Psoas muscle (tissue), 8 donors: ENCODE measurements around the gene ASIC3. TPM values are rescaled to one million over a fixed set of nuclear protein-coding genes. Genes with fewer than 3 reads are reported as not detected.

Experiments used
- ATAC-seq, 4 donors: fragments of 200-7000 bp; cut with Tn5 transposase; one replicate each; pipeline ENCODE4 v1.9.1; 2020; ENCODE audit warnings: moderate library complexity in 3 of 4, mild to moderate bottlenecking in 2 of 4
- DNase-seq, 2 donors: peaks; one replicate each; pipeline ENCODE4 v3.0.0-alpha.2; 2020
- H3K27ac ChIP-seq: fragments of 200-600 bp; one replicate; pipeline ENCODE4 v1.8.0; 2022
- H3K27me3 ChIP-seq, 3 donors: fragments of 200-600 bp in 1 of 3; one replicate each; pipeline versions ENCODE4 v1.6.1 to v1.8.0; 2013 to 2022; ENCODE audit warnings: low read length in 2 of 3, mild to moderate bottlenecking in 2 of 3, moderate library complexity in 1 of 3; ENCODE audit not compliant: insufficient read depth in 3 of 3
- H3K36me3 ChIP-seq, 2 donors: fragments of 200-600 bp in 1 of 2; one replicate each; pipeline versions ENCODE4 v1.6.1 to v1.8.0; 2013 to 2022; ENCODE audit warnings: low read depth in 1 of 2, mild to moderate bottlenecking in 1 of 2, moderate library complexity in 1 of 2; ENCODE audit not compliant: insufficient read depth in 1 of 2
- H3K4me1 ChIP-seq: fragments of 200-600 bp; one replicate; pipeline ENCODE4 v1.8.0; 2022
- H3K4me3 ChIP-seq: fragments of 200-600 bp; one replicate; pipeline ENCODE4 v1.8.0; 2022; ENCODE audit warnings: mild to moderate bottlenecking
- H3K9me3 ChIP-seq: fragments of 200-600 bp; one replicate; pipeline ENCODE4 v1.8.0; 2022
- CTCF ChIP-seq: fragments of 200-600 bp; IDR thresholded peaks from one replicate; pipeline ENCODE4 v1.8.0; 2022; ENCODE audit warnings: antibody characterized with exemption
- WGBS, 3 donors: extraction: QIAGEN DNeasy Blood & Tissue Kit; methylation state at CpG; one replicate each; pipeline versions ENCODE4 v1.1.6 to v1.1.7; 2013; 5-methylcytosine and 5-hydroxymethylcytosine counted together
- intact Hi-C, 2 donors: fragments of 100-400 bp; cut with DNase I; formaldehyde crosslinking; loops; one replicate each; pipeline versions ENCODE4 v1.11.0 to v1.14.2; 2022
- polyA plus RNA-seq, 3 donors: library from polyadenylated mRNA; stranded (reverse); fragments of 200-250 nt; gene quantifications; one replicate each; pipeline ENCODE4 v1.2.3, GENCODE V29; 2013
- total RNA-seq, 4 donors: library from RNA; stranded (reverse); fragmentation: NEBNext Ultra II Directional in 2 of 4; extraction: Animal tissue kit (Norgen Biotek cat#: 25700) in 2 of 4; gene quantifications; one replicate each; pipeline versions ENCODE4 v1.2.1 to v1.2.4, GENCODE V29; 2021 to 2023
- donor health status: healthy with polysubstance abuse.
- donor health status: DM: no; HTN: no; CAD: no; lungs with moderate emphysema.
- donor health status: Bipolar disorder and iron deficiency.
- donor health status: healthy.
- donor health status: DM: yes; HTN: yes; CAD: no.
- donor health status: DM: no; HTN: no; CAD: no.
- donor health status: DM: no; HTN: no; CAD: no.
- donor health status: DM: yes; HTN: yes; CAD: no.

ASIC3 gene
- total and polyA plus RNA-seq, 7 donors = 1.8 to 6.2 (median 3.0) TPM

GRCh38 chr7:151013356-151013732 lies 35.0 kb upstream of the ASIC3 start:
- ATAC-seq = peak in 2 of 4 donors; percentile 8 to 20
- no peak for TF ChIP-seq CTCF
- Histone ChIP-seq H3K27me3 (peaks cover 0 to 84% (median 21%) of the 10 kb centered on the region in 3 donors), H3K9me3 (no peaks in the 10 kb centered on the region), H3K4me3 (peak overlapping the region; percentile 49), H3K36me3 (no peaks in the 10 kb centered on the region), H3K4me1 (peaks cover 6% of the 10 kb centered on the region), H3K27ac (no peak overlapping the region)
- whole genome bisulfite sequencing, 3 donors = 19 to 29% (median 19%) methylated on average over 10 to 26 of the region's 26 CpGs
- intact Hi-C loops = loop anchor here in 1 of 2 donors (5.0 kb wide), 1 partner anchor 99 kb away; no protein-coding TSS in a partner anchor
- DNase-seq = no peak

DNA sequence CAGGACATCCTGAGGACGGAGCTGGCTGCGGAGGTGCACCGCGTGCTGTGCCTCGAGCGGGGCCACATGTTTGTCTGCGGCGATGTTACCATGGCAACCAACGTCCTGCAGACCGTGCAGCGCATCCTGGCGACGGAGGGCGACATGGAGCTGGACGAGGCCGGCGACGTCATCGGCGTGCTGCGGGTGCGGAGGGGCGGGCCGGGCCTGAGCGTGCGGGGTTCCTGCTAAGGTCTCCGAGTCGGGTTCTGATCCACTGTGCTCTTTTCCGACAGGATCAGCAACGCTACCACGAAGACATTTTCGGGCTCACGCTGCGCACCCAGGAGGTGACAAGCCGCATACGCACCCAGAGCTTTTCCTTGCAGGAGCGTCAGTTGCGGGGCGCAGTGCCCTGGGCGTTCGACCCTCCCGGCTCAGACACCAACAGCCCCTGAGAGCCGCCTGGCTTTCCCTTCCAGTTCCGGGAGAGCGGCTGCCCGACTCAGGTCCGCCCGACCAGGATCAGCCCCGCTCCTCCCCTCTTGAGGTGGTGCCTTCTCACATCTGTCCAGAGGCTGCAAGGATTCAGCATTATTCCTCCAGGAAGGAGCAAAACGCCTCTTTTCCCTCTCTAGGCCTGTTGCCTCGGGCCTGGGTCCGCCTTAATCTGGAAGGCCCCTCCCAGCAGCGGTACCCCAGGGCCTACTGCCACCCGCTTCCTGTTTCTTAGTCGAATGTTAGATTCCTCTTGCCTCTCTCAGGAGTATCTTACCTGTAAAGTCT lies 34.4 kb upstream of the ASIC3 start:
- Histone ChIP-seq H3K4me1 (peaks cover 8% of the 10 kb centered on the region), H3K36me3 (no peaks in the 10 kb centered on the region), H3K9me3 (no peaks in the 10 kb centered on the region), H3K4me3 (peak overlapping the region; percentile 49), H3K27ac (no peak overlapping the region), H3K27me3 (peaks cover 0 to 84% (median 22%) of the 10 kb centered on the region in 3 donors)
- ATAC-seq (peak; percentile 7 to 41 (median 18)), DNase-seq (peak; percentile 70 to 84)
- WGBS, 3 donors = 24 to 32% (median 24%) methylated on average over 49 to 55 of the region's 55 CpGs
- no peak for TF ChIP-seq CTCF
- intact Hi-C loops = loop anchor here in 1 of 2 donors (5.0 kb wide), 1 partner anchor 98 kb away; no protein-coding TSS in a partner anchor

DNA sequence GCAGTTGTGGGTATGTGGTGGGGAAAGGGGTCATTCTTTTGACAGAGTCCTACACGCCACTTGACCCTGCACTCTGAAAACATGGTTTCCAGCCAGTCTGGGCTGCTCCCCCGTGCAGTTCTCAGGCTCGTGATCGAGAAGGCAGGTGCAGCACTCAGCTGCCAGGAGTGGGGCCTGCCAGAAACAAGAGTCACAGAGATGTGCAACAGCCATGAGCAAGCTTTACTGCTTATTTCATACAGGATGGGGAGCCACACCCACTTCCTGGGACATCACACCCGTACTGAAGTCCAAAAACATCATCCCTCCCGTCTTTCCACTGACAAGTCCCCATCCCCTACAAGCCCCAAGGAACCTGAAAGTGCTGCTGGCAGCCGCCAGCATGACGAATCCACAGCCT lies 33.4 kb upstream of the ASIC3 start:
- Histone ChIP-seq H3K36me3 (no peaks in the 10 kb centered on the region), H3K9me3 (no peaks in the 10 kb centered on the region), H3K4me3 (no peak overlapping the region), H3K27ac (no peak overlapping the region), H3K27me3 (peaks cover 0 to 83% (median 17%) of the 10 kb centered on the region in 3 donors), H3K4me1 (peaks cover 8% of the 10 kb centered on the region)
- TF ChIP-seq CTCF = no peak
- WGBS, 3 donors = 32 to 36% (median 34%) methylated on average over 8 of the region's 8 CpGs
- DNase-seq = no peak
- intact Hi-C loops = loop anchor here in 1 of 2 donors (5.0 kb wide), 1 partner anchor 97 kb away; no protein-coding TSS in a partner anchor
- ATAC-seq = peak; percentile 37 to 58 (median 40)

DNA sequence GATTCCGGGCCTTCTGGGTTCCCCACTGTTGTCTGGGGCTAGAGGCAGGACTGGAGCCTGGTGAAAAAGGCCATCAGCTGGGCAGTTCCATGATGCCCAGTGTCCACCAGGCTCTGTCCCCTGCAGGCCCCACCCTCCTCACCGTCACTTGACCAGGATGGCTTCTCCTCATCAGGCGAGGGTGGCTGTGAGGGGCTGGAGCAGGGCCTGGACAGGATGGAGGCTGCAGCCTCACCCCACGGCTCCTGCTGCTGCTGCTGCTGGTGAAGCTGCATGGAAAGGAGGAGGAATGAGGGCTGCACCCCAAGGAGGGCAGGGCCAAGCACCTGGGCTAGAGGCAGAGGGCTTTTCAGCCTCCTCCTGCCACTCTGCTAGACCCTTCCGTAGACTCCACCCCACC lies 32.4 kb upstream of the ASIC3 start:
- Histone ChIP-seq H3K27ac (no peak overlapping the region), H3K4me1 (peaks cover 8% of the 10 kb centered on the region), H3K36me3 (no peaks in the 10 kb centered on the region), H3K27me3 (peaks cover 0 to 78% (median 15%) of the 10 kb centered on the region in 3 donors), H3K9me3 (no peaks in the 10 kb centered on the region), H3K4me3 (no peak overlapping the region)
- no peak for DNase-seq
- intact Hi-C loops = no loop called here
- no peak for ATAC-seq
- 72 to 84% (median 81%) methylated on average over 5 of the region's 5 CpGs for WGBS, 3 donors
- TF ChIP-seq CTCF = no peak
